ENCODE data around the gene ARRDC1. TPM values are rescaled to one million over a fixed set of nuclear protein-coding genes. Genes with fewer than 3 reads are reported as not detected.
"Not testable (repeated sequence)": the region's sequence is repeated elsewhere in the genome, so short reads cannot be mapped to it uniquely, and the experiment has no call there.

ARRDC1 gene
- polyA plus RNA-seq, 1 donor, result 48.6 TPM

DNA sequence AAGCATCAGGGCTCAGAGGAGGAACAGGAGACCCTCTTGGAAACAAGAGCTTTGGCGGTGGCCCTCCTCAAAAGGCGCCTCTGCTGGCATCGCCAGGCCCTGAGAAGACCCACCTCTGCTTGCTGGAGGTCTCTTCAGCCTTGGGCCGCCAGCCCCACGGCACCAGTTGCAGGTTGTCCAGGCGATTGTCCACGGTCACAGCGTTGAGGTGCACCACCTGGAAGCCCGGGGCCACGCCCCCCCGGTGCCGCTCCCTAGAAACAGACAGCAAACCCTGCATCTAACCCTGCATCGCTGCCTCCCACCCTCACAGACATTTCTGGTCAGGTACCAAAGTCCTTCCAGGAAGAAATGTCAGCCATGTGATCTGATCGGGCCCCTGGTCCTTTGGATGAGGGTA, 18.6 kb upstream of the ARRDC1 start:
- DNase-seq, result no peak

DNA sequence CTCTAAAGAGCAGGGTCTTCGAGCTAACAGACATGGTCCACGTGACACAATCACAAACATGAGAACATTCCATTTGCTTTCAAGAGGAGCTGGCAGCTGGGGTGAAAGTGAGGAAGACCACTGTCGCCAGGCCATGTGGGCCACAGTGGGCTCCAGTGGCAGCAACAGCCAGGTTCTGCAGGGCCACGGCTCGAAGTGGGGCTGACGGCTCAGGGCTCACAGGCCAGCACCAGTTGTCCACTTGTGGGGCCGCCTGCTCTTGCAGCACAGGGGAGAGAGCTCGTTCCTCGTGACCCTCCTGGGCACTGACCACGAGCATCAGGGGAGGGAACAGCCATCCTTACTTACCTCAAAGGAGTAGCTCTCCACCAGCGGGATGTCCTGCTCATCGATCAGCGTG, 17.2 kb upstream of the ARRDC1 start:
- DNase-seq, result no peak

DNA sequence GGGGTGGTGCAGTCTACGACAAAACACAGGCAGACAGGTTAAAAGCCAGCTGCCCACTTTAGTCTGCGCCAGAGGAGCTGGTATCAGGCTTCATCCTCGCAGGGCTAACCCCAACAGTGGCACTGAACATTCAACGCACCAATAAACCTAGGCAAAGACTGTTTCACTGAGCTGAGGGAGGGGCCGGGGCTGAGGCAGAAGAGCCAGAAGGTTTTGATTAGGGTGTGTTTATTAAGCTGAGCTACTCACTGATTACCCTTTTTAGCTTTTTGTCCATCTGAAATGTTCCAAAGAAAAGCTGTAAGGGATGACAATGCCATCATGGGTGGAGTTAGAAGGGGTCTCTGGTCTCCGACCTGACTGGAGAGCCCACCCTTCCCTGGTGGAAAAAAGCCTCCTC, 16.6 kb upstream of the ARRDC1 start:
- no peak for DNase-seq

DNA sequence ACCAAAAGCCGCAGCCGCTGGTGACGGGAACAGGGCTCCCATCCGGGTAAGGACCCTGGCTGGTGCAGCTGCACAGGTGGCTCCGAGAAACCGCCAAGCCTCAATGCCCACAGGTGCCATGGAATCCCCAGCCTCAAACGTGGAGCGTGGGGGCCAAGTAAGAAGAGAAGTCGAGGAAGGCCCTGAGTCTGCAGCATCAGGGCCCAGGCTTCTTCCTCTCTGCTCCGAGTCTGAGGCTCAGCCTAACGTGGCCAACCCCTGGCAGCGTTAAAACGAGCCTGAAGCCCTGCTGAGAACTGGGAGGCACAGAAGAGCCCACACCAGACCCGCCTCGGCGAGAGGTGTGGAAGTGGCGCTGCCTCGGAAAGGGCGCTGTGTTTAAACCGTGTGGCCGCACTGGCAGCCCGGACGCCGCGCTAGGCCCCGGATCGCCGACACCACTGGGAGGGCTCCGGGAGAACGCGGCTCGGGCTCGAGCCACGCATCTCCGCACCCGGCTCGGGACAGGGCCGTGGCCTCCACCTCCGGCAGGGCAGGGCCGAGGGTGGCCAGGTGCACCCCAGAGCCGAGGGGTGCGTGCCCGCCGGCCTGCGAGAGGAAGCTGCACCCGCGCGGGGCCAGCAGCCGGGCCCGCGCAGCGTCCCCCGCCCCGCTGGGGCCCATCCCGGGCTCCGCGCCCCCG, 15.9 kb upstream of the ARRDC1 start:
- no peak for DNase-seq

DNA sequence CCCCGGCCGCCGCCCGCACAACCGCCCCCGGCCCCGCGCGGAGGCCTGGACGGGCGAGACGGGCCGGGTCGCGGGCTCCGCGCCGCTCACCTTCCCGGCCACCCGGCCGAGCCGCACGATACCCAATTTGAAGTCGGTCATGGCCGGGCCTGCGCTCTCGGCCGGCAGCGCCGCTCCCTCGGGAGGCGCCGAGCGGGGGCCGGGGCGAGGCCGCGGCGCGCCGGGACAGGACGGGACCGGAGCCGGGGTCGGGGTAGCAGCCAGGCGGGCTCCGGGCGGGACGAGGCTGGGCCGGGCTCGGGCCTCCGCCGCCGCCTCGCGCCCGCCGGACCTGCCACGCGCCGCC, 15.4 kb upstream of the ARRDC1 start:
- no peak for DNase-seq

DNA sequence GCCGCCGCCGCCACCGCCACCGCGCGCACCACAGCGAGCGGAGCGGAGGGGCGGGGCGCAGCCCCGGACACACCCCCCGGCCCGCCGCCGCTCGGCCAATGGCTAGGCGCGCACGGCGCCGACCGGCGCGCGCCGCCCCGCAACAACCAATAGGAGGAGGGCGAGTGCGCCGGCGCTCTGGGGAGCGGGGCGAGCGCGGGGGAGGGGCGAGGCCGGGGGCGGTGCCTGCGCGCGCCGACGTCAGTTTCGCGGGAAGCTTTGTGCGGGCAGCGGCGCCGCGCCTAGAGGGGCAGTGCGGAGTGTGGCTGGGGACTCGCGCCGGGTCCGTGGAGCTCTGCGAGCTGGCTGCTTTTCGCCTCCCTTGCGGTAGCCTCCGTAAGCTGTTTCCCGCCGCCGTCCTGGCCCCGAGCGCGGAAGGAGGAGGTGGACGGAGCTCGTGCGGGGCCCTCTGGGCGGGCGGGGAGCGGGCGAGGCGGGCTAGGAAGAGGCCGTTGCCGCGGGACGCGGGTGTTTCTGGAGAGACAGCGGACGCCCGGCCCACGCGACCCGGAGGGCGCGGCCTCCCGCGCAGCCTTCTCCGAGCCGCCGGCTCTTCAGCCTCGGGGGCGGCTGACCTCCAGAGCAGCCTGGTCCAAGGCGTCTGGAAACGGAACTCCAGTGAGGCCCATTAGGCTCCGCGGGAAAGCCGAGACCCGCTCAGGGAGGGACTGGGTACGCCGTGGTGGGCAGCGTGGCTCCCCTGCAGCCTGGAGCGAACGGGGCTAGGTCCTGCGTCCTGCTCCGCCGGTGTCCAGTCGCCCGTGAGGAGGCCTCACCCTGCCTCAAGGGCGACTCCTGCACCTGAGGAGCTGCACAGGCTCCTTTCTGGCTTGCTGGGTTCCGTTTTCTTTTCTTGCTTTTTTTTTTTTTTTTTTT, 14.8 kb upstream of the ARRDC1 start, which contains the start of gene ZMYND19:
TSS of gene ZMYND19 (minus strand) at position 44 of the 915 bp plus-strand sequence. CDS start 249 bp downstream, outside the sequence.
- peak; percentile 93 for DNase-seq

DNA sequence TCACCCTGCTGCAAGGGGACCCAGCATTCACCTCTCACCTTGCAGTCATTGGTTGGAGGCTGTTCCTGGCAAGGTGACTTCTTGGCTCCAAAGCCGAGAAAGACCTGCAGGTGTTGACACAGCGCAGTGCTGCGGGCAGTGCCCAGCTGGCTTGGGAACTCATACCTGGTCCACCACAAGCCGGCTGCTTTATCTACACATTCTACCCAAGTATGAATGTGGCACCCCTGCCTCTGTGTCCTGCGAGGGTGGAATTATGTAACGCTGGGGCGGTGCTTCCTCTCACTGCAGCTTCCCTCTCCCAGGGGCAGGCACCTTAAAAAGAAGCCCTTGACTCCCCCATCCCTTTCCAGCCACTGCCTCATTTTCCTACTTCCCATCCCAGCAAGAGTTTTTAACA, 12.7 kb upstream of the ARRDC1 start:
- no peak for DNase-seq

DNA sequence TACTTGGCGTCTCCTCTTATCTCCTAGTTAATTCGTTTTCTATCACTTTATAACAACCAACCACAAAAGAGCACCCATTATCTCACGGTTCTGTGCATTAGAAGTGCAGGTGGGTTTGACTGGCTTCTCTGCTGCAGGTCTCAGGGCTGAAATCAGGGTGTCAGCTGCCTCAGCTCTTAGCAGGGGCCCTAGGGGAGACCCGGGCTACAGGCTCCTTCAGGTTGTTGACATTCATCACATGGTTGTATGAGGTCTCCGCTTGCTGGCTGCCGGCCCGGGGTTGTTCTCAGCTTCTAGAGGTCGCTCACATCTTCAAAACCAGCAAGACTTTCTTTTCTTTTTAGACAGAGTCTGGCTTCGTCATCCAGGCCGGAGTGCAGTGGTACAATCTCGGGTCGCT, 12.3 kb upstream of the ARRDC1 start:
- no peak for DNase-seq

DNA sequence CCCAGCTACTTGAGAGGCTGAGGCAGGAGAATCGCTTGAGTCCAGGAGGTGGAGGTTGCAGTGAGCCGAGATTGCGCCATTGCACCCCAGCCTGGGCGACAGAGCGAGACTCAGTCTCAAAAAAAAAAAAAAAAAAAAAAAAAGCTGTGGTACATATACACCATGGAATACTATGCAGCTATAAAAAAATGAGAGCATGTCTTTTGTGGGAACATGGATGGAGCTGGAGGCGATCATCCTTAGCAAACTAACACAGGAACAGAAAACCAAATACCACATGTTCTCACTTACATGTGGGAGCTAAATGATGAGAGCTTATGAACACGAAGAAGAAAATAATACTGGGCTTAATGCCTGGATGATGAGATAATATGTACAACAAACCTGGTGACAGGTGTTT, 8.9 kb upstream of the ARRDC1 start:
- not testable (repeated sequence) for DNase-seq

DNA sequence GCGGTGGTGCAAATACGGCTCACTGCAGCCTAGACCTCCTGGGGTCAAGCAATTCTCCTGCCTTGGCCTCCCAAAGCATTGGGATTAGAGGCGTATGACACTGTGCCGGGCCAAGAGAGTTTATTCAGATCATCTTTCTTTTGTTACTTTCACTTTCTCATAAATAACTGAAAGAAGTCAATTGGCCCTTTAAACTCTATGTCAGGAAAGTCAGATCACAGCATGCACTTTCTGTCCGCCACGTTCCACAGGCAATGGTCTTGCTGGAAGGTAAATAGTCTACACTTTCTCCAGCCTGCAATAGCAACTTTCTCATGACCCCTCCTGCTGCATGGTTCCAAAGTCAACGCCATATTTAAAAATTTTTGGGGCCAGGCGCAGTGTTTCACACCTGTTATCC, 6.5 kb upstream of the ARRDC1 start:
- DNase-seq, result no peak

DNA sequence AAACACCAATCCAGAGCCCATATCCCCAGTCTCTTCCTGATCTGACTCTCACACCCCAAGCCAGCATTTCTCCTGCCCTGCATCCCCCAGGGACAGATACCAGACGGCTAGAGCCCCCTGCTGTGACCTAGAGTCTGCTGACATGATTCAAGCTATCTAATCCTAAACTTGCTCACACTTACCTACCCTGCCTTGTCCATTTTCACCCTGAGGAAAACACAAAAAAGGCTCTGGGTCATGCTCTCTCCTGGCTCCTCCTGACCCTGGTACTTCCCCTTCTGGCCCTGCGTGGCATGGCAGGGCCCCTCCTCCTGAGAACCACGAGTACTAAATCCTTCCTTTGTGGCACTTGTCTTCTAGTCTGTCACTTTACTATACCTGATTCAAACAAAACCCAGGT, 2.8 kb upstream of the ARRDC1 start:
- no peak for DNase-seq

DNA sequence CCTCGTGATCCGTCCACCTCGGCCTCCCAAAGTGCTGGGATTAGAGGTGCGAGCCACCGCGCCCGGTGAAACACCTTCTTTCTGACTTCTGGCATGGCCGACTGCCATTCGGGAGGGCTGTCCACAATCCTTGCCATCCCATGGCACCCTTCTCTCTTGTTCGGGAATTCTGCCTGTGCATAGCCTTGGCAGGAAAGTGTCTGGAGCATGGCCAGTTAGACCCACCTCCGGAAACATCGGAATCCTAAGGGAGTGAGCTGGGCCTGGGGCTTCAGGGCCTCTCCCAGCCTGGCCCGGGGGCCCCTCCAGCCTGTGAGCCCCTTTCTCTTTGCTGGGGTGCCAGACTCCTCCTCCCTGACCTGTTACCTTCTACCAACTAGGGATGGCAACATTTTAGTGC, 1.6 kb upstream of the ARRDC1 start:
- no peak for DNase-seq

DNA sequence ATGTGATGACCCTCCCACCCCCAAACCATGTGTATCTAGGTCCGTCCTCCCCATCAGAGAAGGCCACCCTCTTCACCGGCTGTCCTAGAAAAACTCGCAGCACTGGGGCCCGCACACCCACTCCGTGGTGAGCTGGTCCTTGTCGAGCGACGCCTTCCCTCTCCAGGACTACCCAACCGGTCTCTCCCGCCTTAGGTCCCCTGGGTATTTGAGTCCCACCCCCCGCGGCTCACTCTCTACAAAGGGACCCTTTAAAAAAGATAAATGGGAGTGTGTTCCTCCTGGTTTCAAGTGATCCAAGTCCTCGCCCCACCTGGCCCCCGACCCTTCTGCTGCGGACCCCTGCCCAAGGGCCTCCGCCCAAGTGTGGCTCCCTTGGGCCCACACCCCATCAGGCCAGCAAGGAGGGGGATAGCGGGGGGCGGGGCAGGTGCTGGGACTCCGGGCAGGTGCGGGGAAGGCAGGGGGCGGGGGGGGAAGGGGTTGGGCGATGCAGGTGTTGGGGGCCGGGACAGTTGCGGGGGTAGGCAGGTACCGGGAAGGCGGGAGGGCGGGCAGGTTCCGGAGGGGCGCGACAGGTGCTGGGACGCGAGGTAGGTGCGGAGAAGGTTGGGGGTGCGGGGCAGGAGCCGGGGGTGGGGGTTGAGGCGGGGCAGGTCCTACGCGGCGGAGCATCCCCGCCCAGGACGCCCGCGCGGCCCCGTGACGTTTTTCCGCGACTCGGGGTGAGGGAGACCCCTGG, 970 bp upstream of the ARRDC1 start:
- no peak for DNase-seq

DNA sequence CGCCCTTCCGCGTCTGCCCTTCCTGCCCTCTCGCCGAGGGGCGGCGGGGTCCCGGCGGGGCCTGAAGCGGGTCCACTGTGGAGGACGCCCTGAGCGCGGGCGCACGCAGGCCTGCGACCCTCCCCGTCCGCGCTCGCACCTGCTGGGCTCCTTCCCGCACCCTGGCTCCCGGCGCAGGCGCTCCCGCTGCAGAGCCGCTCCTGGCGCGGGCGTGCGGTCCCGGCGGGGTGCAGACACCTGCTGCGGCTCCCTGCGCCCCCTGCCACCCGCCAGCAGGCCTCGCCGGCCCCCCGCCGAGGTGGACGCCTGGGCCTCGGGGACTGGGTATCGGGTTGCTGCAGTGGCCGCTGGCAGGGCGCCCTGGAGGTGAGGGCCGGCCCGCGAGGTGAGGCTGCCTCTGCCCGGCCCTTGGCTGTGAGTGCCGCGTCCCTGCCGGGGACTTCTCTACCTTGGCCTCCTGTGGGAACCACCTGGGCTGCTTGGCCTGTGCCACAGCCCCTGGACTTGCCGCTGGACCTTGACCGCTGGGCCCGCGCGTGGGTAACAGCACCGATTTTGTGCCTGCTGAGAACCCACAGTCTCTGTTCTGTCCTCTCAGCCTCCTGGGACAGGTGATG, 627 bp downstream of the ARRDC1 start:
- no peak for DNase-seq

DNA sequence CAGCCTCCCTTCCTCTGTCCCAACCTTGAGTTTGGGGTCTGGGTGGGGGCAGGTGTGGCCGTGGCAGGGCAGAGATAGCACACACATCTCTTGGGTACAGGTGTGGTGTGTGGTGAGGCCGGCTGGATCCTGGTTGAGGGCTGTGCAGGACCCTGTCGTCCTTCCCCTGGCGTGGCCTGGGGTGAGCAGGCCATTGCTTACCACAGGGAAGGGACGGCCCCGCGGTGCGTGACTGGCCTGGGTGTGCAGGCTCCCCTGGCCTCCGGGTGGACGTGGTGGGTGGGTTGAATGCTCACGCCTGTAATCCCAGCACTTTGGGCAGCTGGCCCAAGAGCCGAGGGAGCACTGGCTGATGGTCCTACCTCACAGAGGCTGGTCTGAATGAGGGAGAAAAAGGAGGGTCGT, 1.2 kb downstream of the ARRDC1 start:
- no peak for DNase-seq

DNA sequence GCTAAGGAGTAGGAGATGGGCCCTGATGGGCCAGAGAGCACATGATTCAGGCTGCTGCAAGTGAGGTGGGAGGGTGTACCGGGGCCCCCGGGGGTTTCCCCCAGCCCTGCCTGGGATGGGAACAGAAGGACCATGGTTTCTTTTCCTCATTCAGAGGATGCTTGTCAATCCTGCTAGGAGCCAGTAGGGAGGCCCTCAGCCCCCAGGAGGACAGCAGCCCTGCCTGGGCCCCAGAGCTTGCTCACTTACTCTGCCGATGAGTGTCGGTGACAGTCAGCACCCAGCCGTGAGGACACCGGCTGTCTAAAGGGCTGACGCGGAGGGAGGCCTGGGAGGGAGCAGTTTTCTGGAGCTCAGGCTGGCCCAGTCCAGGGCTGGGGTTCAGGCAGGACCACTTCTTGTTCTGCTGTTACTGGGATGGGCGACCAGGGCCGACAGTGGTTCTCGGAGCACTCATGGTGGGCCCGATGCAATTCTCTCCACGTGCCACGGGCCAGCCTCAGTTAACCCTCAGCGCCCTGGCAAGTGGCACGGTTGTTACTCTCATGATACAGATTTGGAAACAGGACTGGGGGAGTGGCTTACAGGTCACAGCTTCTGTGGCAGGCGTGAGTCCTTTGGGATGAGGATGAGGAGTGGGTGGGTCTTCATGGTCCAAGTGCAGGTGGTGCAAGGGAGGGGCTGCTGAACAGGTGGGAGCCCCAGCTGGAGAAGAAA, 1.8 kb downstream of the ARRDC1 start:
- no peak for DNase-seq

DNA sequence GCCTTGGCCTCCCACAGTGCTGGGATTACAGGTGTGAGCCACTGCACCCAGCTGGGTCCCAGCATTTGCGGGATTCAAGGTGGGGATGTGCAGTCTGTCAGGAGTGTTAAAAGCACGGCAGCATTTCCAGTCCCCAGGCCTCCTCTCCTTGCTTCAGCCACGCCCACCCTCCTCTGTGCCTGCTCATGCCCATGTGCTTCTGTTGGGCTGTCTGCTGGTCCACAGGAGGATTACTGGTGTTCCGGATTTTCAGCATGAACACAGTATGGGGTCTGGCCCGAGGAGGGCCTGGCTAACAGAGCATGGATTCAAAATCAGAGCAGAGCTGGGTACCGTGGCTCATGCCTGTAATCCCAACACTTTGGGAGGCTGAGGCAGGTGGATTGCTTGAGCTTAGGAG, 5.5 kb downstream of the ARRDC1 start:
- no peak for DNase-seq

DNA sequence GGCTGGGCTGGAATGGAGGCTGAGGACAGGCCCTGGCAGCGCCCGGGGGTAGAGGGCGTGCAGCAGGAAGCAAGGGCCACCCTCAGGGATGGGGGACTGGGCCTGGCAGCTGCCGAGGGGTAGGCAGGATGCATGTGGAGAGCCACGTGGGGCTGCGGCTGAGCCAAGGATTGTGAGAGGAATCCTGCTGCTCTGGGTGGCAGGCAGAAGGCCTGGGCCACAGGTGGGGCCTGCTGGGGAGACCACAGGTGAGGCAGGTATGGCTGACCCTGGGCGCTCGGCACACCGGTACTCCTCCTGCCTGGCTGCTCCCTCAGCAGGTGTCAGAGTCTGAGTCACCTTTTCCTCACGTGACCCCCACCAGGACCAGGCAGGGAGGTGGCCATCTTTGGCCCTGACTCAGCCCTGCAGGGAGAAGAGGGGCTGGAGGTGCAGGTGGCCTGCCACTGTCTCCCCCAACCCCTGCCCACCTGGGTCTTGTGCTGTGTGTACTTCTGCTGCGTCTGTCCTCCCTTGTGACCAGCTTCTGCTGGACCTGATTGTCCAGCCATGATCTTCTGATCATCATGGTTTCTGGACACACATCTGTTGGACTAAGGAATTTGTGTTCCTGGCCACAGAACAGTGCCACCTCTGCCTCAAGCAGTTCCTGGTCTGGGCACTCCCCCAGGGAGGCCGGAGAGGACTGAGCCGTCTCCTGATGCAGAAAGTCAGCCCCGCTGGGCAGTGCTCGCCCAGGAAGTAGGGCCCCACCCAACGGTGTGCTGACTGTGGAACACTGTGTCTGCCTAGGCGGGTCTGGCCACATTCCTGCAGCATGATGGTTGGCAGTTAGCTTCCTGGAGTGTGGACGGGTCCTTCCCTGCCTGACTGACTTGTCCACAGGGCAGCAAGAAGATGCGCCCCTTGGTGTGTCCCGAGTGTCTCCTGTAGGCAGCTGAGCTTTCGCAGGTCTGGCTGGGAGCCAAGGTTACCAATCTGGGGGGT, 6.4 kb downstream of the ARRDC1 start:
- no peak for DNase-seq

DNA sequence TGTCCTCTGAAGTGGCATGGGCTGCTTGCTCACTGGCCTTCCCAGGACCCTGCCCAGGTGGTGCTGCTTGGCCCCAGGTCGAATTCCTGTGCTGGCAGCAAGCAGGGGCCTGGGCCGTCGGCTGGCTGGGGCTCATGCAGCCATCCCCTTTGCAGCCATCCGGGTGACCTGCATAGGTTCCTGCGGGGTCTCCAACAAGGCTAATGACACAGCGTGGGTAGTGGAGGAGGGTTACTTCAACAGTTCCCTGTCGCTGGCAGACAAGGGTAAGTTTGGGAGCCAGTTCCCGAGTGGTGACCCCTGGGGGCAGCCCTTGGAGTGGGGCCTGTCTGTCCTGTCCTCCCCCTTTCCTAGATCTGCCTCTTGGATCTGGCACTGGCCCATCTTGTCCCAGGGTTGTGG, 7.3 kb downstream of the ARRDC1 start:
- DNase-seq, result no peak

DNA sequence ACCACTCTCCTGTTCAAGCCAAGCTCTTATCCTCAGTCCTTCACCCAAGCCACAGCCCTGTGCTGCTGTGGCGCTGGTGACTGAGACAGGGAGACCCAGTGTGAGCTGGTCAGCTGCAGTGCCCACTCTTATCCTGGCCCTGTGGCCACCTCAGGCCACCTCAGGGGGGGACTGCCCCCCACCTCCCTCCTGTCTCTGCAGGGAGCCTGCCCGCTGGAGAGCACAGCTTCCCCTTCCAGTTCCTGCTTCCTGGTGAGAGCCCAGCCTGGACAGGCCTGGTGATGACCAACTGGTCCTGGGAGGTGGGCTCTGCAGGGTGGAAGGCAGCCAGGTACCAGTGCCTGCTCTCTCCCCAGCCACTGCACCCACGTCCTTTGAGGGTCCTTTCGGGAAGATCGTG, 7.8 kb downstream of the ARRDC1 start:
- DNase-seq, result no peak

Measured in hindlimb muscle (tissue), 1 donor.